GM10266 (cell line): Measurements from ENCODE around the gene BTG3.

Experiments
- DNase-seq: peaks from one replicate; pipeline ENCODE4 v3.0.0; 2012; ENCODE audit errors: extremely low spot score
- CTCF ChIP-seq: IDR thresholded peaks from 2 replicates; pipeline ENCODE4 v1.5.1; 2012; ENCODE audit warnings: mild to moderate bottlenecking, low read depth; ENCODE audit not compliant: control insufficient read depth, insufficient read depth; ENCODE audit errors: missing control alignments

Gene BTG3

GRCh38 chr21:17597680-17598079 lies 15.0 kb downstream of the BTG3 start:
- no peak for DNase-seq
- TF ChIP-seq CTCF = no peak

- TF ChIP-seq CTCF = no peak
- DNase-seq = no peak
Measured at GRCh38 chr21:17590430-17590829, 22.3 kb downstream of the BTG3 start.

GRCh38 chr21:17585875-17586450 lies 26.7 kb downstream of the BTG3 start:
- peak; percentile 12 for DNase-seq
- peak; percentile 31 for TF ChIP-seq CTCF

GRCh38 chr21:17583898-17584297 lies 28.8 kb downstream of the BTG3 start:
- no peak for TF ChIP-seq CTCF
- DNase-seq = no peak

- no peak for DNase-seq
- TF ChIP-seq CTCF = no peak
Measured at GRCh38 chr21:17580319-17580718, 32.4 kb downstream of the BTG3 start.

- TF ChIP-seq CTCF = no peak
Measured at GRCh38 chr21:17578876-17579275, 33.8 kb downstream of the BTG3 start.

GRCh38 chr21:17578162-17578561 lies 34.5 kb downstream of the BTG3 start:
- no peak for TF ChIP-seq CTCF
- DNase-seq = no peak

More at GRCh38 chr21:17578876-17579275, 33.8 kb downstream of the BTG3 start:
- DNase-seq = no peak
